ENCODE measurements around the gene KNDC1. TPM values are rescaled to one million over a fixed set of nuclear protein-coding genes. Genes with fewer than 3 reads are reported as not detected.

KNDC1 gene
- total and polyA plus RNA-seq, 10 of the 15 experiments (the other 5 are each of a cell fraction or from before 2014, with no cell fraction given) = 0.03 to 0.11 (median 0.05) TPM; not detected in 7

DNA sequence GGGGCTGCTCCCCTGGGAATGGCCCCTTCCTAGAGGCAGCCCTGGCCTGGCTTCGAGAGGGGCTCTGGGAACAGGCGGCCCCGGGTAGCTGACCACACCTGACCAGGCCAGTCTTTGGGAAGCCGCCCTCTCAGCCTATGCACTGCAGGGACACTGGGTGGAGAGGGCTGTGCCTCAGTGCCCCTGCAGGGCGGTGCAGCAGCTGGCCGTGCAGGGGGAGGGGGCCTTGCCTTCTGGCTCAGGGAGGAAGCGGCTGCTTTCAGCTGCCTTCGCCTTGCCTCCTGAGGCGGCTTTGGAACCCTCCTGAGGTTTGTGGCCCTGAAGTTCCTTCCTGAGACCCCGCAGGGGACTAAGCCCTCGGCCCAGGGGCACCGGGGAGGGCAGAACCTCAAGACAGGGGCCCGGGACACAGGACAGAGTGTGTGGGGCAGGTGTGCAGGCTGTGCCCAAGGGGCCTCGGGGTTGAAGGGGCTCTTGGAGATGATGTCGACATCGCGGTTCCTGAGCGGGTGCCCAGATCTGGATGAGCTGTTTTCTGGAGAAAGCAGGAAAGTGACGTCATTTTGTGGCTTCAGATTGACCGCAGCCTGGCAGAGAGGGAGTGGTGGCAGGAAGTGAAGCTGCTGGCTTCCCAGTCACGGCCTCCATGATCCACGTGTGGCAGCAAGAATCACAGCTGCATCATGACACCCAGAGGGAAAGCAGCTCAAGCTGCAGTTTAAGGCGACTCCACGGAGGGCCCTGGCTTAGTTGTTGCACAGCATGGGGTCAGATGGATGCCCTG is 99.0 kb downstream of the KNDC1 start:
- Histone ChIP-seq H3K9me3 (replicated peaks; ENCODE audit: control insufficient read depth, insufficient read depth, low read length) (no peaks in the 10 kb centered on the region), H3K27me3 (replicated peaks in 1 of 2; ENCODE audit: control insufficient read depth in 2 of 2, insufficient read depth in 2 of 2, low read length in 1 of 2) (no peaks in the 10 kb centered on the region), H3K79me2 (ENCODE audit: control insufficient read depth, insufficient read depth, low read length) (no peaks in the 10 kb centered on the region), H3K4me3 (no peak overlapping the region), H4K20me1 (ENCODE audit: control insufficient read depth, insufficient read depth) (no peaks in the 10 kb centered on the region), H2AFZ (ENCODE audit: control insufficient read depth, low read depth, low read length) (no peak overlapping the region; the same call in 1 of the 2 replicates), H3K36me3 (ENCODE audit: control insufficient read depth in 2 of 2, insufficient read depth in 2 of 2, low read length in 1 of 2) (peaks cover 0 to 1% of the 10 kb centered on the region in 2 experiments; a peak in 1 of 4 replicates), H3K9ac (ENCODE audit: control insufficient read depth, insufficient read depth, low read length) (no peak overlapping the region), H3K4me2 (ENCODE audit: control insufficient read depth, insufficient read depth) (no peak overlapping the region; the same call in 1 of the 2 replicates), H3K4me1 (ENCODE audit: control insufficient read depth, insufficient read depth, low read length) (peaks cover 30% of the 10 kb centered on the region), H3K27ac (ENCODE audit: control insufficient read depth, insufficient read depth) (no peak overlapping the region)
- intact Hi-C loops (cut with micrococcal nuclease; ENCODE audit: unreplicated experiment) (no loop called here), in situ Hi-C loops (cut with MboI) (no loop called here)
- SMC1A ChIA-PET (ENCODE audit: uncharacterized antibody, unreplicated experiment) = interaction anchor here (1.5 kb wide), 1 partner anchor 71 kb away, joined by 4 read pairs; no protein-coding TSS in a partner anchor
- BruUV-seq (replicated peaks) = no TSS peak
- TF ChIP-seq EED (IDR thresholded peaks at IDR 0.05; ENCODE audit: low read depth) (peak; percentile 69), IKZF2 (IDR thresholded peaks at IDR 0.05) (0 out of 4 replicates have a peak, but pooled peaks of 1 of the 2 experiments have one; percentile 27), RUNX3 (IDR thresholded peaks at IDR 0.05; ENCODE audit: low read length) (peak; percentile 72), IKZF1 (conservative IDR thresholded peaks at IDR 0.05) (peak; percentile 28; the same call in 1 of the 2 replicates), ATF7 (IDR thresholded peaks at IDR 0.05; ENCODE audit: low read depth) (peak; percentile 91)
- TF ChIP-seq, protein P1, sequence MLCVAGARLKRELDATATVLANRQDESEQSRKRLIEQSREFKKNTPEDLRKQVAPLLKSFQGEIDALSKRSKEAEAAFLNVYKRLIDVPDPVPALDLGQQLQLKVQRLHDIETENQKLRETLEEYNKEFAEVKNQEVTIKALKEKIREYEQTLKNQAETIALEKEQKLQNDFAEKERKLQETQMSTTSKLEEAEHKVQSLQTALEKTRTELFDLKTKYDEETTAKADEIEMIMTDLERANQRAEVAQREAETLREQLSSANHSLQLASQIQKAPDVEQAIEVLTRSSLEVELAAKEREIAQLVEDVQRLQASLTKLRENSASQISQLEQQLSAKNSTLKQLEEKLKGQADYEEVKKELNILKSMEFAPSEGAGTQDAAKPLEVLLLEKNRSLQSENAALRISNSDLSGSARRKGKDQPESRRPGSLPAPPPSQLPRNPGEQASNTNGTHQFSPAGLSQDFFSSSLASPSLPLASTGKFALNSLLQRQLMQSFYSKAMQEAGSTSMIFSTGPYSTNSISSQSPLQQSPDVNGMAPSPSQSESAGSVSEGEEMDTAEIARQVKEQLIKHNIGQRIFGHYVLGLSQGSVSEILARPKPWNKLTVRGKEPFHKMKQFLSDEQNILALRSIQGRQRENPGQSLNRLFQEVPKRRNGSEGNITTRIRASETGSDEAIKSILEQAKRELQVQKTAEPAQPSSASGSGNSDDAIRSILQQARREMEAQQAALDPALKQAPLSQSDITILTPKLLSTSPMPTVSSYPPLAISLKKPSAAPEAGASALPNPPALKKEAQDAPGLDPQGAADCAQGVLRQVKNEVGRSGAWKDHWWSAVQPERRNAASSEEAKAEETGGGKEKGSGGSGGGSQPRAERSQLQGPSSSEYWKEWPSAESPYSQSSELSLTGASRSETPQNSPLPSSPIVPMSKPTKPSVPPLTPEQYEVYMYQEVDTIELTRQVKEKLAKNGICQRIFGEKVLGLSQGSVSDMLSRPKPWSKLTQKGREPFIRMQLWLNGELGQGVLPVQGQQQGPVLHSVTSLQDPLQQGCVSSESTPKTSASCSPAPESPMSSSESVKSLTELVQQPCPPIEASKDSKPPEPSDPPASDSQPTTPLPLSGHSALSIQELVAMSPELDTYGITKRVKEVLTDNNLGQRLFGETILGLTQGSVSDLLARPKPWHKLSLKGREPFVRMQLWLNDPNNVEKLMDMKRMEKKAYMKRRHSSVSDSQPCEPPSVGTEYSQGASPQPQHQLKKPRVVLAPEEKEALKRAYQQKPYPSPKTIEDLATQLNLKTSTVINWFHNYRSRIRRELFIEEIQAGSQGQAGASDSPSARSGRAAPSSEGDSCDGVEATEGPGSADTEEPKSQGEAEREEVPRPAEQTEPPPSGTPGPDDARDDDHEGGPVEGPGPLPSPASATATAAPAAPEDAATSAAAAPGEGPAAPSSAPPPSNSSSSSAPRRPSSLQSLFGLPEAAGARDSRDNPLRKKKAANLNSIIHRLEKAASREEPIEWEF (IDR thresholded peaks at IDR 0.05; ENCODE audit: insufficient replicate concordance, low read depth, low read length) = no peak
- POLR2A ChIA-PET = no interaction called here
- WGBS (ENCODE audit: insufficient coverage, insufficient replicate concordance, low lambda C conversion rate, missing lambda C conversion rate) = 30% methylated on average over 24 of the region's 24 CpGs
- DNase-seq (ENCODE audit: low read depth, low spot score) = no peak
- RAD21 ChIA-PET (ENCODE audit: unreplicated experiment) = no interaction called here
- FAIRE-seq = no peak
- CTCF ChIA-PET = interaction anchor here (1.0 to 2.2 kb wide), 4 partner anchors 16 to 48 kb away, joined by 3 to 12 read pairs (median 6); no protein-coding TSS in a partner anchor
- no peak for ATAC-seq
